SK-N-SH (cell line): ENCODE results near the gene SMARCC2.

Source experiments
- CTCF ChIP-seq: fragments of 200-600 bp; sonication (generic); IDR thresholded peaks from 2 replicates; pipeline ENCODE4 v1.6.1; 2017; ENCODE audit warnings: antibody characterized with exemption, mild to moderate bottlenecking, moderate library complexity
- JUND ChIP-seq: IDR thresholded peaks from 2 replicates; pipeline ENCODE4 v1.4.0; 2012
- MXI1 ChIP-seq: IDR thresholded peaks from 2 replicates; pipeline ENCODE4 v1.6.1; 2012; ENCODE audit warnings: mild to moderate bottlenecking, low read depth, low read length, improper control_type of control experiment
- NFIC ChIP-seq: IDR thresholded peaks from 2 replicates; pipeline ENCODE4 v1.4.0; 2012; ENCODE audit warnings: borderline replicate concordance
- POLR2AphosphoS5 ChIP-seq: IDR thresholded peaks from 2 replicates; pipeline ENCODE4 v1.6.1; 2012; ENCODE audit warnings: low read depth, low read length
- RAD21 ChIP-seq: IDR thresholded peaks from 2 replicates; pipeline ENCODE4 v1.6.1; 2012; ENCODE audit warnings: mild to moderate bottlenecking, low read length
- SIN3A ChIP-seq: IDR thresholded peaks from 2 replicates; pipeline ENCODE4 v1.6.1; 2012; ENCODE audit warnings: low read depth, mild to moderate bottlenecking, low read length, moderate library complexity, borderline replicate concordance
- SMC3 ChIP-seq: IDR thresholded peaks from 2 replicates; pipeline ENCODE4 v1.6.1; 2012; ENCODE audit warnings: low read depth, low read length, improper control_type of control experiment
- YY1 ChIP-seq: IDR thresholded peaks from 2 replicates; pipeline ENCODE4 v1.4.0; 2012; ENCODE audit warnings: low read depth, mild to moderate bottlenecking
- ZBTB33 ChIP-seq: IDR thresholded peaks from 2 replicates; pipeline ENCODE4 v1.4.0; 2012; ENCODE audit warnings: low read depth, borderline replicate concordance
- TF ChIP-seq, protein P1 (sequence below): IDR thresholded peaks from 2 replicates; pipeline ENCODE4 v1.6.1; 2012; ENCODE audit warnings: mild to moderate bottlenecking, low read depth, low read length, moderate library complexity
- TF ChIP-seq, protein P2 (sequence below): fragments of 150-350 bp; IDR thresholded peaks from 2 replicates; pipeline ENCODE4 v1.6.1; 2016; ENCODE audit warnings: mild to moderate bottlenecking, low read depth, low read length
- TF ChIP-seq, protein P3 (sequence below): IDR thresholded peaks from 2 replicates; pipeline ENCODE4 v1.4.0; 2012; ENCODE audit warnings: low read depth

- TF ChIP-seq, protein P1, sequence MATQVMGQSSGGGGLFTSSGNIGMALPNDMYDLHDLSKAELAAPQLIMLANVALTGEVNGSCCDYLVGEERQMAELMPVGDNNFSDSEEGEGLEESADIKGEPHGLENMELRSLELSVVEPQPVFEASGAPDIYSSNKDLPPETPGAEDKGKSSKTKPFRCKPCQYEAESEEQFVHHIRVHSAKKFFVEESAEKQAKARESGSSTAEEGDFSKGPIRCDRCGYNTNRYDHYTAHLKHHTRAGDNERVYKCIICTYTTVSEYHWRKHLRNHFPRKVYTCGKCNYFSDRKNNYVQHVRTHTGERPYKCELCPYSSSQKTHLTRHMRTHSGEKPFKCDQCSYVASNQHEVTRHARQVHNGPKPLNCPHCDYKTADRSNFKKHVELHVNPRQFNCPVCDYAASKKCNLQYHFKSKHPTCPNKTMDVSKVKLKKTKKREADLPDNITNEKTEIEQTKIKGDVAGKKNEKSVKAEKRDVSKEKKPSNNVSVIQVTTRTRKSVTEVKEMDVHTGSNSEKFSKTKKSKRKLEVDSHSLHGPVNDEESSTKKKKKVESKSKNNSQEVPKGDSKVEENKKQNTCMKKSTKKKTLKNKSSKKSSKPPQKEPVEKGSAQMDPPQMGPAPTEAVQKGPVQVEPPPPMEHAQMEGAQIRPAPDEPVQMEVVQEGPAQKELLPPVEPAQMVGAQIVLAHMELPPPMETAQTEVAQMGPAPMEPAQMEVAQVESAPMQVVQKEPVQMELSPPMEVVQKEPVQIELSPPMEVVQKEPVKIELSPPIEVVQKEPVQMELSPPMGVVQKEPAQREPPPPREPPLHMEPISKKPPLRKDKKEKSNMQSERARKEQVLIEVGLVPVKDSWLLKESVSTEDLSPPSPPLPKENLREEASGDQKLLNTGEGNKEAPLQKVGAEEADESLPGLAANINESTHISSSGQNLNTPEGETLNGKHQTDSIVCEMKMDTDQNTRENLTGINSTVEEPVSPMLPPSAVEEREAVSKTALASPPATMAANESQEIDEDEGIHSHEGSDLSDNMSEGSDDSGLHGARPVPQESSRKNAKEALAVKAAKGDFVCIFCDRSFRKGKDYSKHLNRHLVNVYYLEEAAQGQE: no peak
- TF ChIP-seq, protein P2, sequence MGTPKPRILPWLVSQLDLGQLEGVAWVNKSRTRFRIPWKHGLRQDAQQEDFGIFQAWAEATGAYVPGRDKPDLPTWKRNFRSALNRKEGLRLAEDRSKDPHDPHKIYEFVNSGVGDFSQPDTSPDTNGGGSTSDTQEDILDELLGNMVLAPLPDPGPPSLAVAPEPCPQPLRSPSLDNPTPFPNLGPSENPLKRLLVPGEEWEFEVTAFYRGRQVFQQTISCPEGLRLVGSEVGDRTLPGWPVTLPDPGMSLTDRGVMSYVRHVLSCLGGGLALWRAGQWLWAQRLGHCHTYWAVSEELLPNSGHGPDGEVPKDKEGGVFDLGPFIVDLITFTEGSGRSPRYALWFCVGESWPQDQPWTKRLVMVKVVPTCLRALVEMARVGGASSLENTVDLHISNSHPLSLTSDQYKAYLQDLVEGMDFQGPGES: no peak
- TF ChIP-seq CTCF: peak; percentile 39
- TF ChIP-seq YY1: no peak
- no peak for TF ChIP-seq SIN3A
- TF ChIP-seq, protein P3, sequence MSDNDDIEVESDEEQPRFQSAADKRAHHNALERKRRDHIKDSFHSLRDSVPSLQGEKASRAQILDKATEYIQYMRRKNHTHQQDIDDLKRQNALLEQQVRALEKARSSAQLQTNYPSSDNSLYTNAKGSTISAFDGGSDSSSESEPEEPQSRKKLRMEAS: no peak
- TF ChIP-seq ZBTB33: no peak
- no peak for TF ChIP-seq POLR2AphosphoS5
- TF ChIP-seq NFIC: no peak
- TF ChIP-seq RAD21: no peak
- no peak for TF ChIP-seq MXI1
- TF ChIP-seq JUND: no peak
- no peak for TF ChIP-seq SMC3
These were observed 16.2 kb upstream of the SMARCC2 start for GRCh38 chr12:56205445-56205844.
